GM21528 (cell line): Measurements from ENCODE around the gene SLC44A5.
"Not testable (repeated sequence)": the region's sequence is repeated elsewhere in the genome, so short reads cannot be mapped to it uniquely, and the experiment has no call there.

Experiments used
- ATAC-seq: cut with Tn5 transposase; IDR thresholded peaks from one replicate; pipeline ENCODE4 v1.9.1; 2021; ENCODE audit warnings: mild to moderate bottlenecking, moderate library complexity; ENCODE audit not compliant: unreplicated experiment, low FRiP score

The SLC44A5 gene

GRCh38 chr1:75528001-75528400, 82.9 kb downstream of the SLC44A5 start:
- no peak for ATAC-seq

GRCh38 chr1:75522389-75522788, 88.5 kb downstream of the SLC44A5 start:
- no peak for ATAC-seq

- ATAC-seq: no peak
Observed at GRCh38 chr1:75521658-75522057, 89.3 kb downstream of the SLC44A5 start.

- ATAC-seq: no peak
Observed at GRCh38 chr1:75520862-75521475, 89.9 kb downstream of the SLC44A5 start.

- no peak for ATAC-seq
Observed at GRCh38 chr1:75519651-75520427, 91.1 kb downstream of the SLC44A5 start.

GRCh38 chr1:75518686-75519085, 92.2 kb downstream of the SLC44A5 start:
- ATAC-seq: no peak

GRCh38 chr1:75514270-75514669, 96.6 kb downstream of the SLC44A5 start:
- ATAC-seq: no peak

GRCh38 chr1:75506976-75507375, 103.9 kb downstream of the SLC44A5 start:
- no peak for ATAC-seq

GRCh38 chr1:75503221-75503974, 107.5 kb downstream of the SLC44A5 start:
- ATAC-seq: no peak

- ATAC-seq: no peak
Observed at GRCh38 chr1:75502776-75503175, 108.1 kb downstream of the SLC44A5 start.

- ATAC-seq: no peak
Observed at GRCh38 chr1:75501577-75502295, 109.2 kb downstream of the SLC44A5 start.

GRCh38 chr1:75492011-75492410, 118.9 kb downstream of the SLC44A5 start:
- no peak for ATAC-seq

GRCh38 chr1:75487399-75487798, 123.5 kb downstream of the SLC44A5 start:
- no peak for ATAC-seq

GRCh38 chr1:75484789-75485188, 126.1 kb downstream of the SLC44A5 start:
- ATAC-seq: no peak

- ATAC-seq: no peak
Observed at GRCh38 chr1:75482951-75483350, 128.0 kb downstream of the SLC44A5 start.

- ATAC-seq: not testable (repeated sequence)
Observed at GRCh38 chr1:75476486-75476885, 134.4 kb downstream of the SLC44A5 start.

- no peak for ATAC-seq
Observed at GRCh38 chr1:75475696-75476095, 135.2 kb downstream of the SLC44A5 start.

GRCh38 chr1:75472971-75473603, 137.8 kb downstream of the SLC44A5 start:
- ATAC-seq: no peak

GRCh38 chr1:75472089-75472970, 138.6 kb downstream of the SLC44A5 start:
- no peak for ATAC-seq
